ENCODE measurements around the gene SORBS2.
"Not testable (repeated sequence)": the region's sequence is repeated elsewhere in the genome, so short reads cannot be mapped to it uniquely, and the experiment has no call there.

The SORBS2 gene

DNA sequence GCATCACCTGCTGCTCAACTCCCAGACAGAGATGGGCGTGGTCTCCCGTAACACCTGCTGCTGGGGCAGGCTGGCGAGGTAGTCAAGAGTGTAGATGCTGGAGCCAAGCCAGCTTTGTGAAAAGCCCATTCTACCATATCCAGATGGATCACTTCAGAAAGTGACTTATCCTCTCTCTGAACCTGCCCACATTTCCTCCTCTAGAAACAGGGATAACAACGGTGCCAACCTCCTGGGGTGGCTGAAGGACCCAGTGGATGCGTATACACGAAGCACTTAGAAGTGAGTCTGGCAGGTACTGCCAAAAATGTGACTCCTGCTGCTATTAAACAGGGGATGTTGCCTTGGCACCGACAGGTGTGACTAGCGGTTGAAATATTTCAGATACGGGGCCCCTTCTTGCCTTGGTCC, 95.8 kb downstream of the SORBS2 start:
- no peak for TF ChIP-seq ZFX (IDR thresholded peaks at IDR 0.05; ENCODE audit: borderline replicate concordance)
- TF ChIP-seq, protein P1, sequence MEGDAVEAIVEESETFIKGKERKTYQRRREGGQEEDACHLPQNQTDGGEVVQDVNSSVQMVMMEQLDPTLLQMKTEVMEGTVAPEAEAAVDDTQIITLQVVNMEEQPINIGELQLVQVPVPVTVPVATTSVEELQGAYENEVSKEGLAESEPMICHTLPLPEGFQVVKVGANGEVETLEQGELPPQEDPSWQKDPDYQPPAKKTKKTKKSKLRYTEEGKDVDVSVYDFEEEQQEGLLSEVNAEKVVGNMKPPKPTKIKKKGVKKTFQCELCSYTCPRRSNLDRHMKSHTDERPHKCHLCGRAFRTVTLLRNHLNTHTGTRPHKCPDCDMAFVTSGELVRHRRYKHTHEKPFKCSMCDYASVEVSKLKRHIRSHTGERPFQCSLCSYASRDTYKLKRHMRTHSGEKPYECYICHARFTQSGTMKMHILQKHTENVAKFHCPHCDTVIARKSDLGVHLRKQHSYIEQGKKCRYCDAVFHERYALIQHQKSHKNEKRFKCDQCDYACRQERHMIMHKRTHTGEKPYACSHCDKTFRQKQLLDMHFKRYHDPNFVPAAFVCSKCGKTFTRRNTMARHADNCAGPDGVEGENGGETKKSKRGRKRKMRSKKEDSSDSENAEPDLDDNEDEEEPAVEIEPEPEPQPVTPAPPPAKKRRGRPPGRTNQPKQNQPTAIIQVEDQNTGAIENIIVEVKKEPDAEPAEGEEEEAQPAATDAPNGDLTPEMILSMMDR (IDR thresholded peaks at IDR 0.05) = no peak
- H3K27ac ChIP-seq = no peak overlapping the region

DNA sequence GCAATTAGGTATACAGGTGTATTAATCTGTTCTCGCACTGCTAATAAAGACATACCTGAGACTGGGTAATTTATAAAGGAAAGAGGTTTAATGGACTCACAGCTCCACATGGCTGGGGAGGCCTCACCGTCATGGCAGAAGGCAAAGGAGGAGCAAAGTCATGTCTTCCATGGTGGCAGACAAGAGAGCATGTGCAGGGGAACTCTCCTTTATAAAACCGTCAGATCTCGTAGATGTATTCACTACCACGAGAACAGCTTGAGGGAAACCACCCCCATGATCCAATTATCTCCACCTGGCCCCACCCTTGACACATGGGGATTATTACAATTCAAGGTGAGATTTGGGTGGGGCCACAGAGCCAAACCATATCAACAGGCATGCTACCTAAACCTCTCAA, 97.5 kb downstream of the SORBS2 start:
- H3K27ac ChIP-seq = not testable (repeated sequence)

DNA sequence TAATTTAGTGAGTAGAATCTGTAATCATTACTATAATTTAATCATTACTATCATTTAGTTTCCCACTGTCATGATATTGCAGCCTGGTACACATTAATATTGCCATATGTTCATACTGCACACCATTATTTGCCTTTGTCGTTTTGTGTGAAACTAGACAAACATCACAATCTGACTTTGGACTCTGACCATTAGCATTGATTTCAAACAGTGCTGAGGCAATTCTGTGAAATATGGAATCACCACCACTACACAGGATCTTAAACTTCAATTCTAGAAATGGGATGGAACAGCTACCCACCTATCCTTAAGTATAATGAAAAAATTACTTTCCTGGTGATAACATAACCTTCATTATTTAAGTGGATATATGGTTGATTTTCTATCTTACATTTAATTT, 98.3 kb downstream of the SORBS2 start:
- no peak for TF ChIP-seq ZFX (IDR thresholded peaks at IDR 0.05; ENCODE audit: borderline replicate concordance)
- TF ChIP-seq, protein P1 (IDR thresholded peaks at IDR 0.05) = no peak
- no peak overlapping the region for H3K27ac ChIP-seq

GRCh38 chr4:185713272-185713671, 98.7 kb downstream of the SORBS2 start:
- TF ChIP-seq, protein P1 (IDR thresholded peaks at IDR 0.05) = no peak
- no peak for TF ChIP-seq ZFX (IDR thresholded peaks at IDR 0.05; ENCODE audit: borderline replicate concordance)

DNA sequence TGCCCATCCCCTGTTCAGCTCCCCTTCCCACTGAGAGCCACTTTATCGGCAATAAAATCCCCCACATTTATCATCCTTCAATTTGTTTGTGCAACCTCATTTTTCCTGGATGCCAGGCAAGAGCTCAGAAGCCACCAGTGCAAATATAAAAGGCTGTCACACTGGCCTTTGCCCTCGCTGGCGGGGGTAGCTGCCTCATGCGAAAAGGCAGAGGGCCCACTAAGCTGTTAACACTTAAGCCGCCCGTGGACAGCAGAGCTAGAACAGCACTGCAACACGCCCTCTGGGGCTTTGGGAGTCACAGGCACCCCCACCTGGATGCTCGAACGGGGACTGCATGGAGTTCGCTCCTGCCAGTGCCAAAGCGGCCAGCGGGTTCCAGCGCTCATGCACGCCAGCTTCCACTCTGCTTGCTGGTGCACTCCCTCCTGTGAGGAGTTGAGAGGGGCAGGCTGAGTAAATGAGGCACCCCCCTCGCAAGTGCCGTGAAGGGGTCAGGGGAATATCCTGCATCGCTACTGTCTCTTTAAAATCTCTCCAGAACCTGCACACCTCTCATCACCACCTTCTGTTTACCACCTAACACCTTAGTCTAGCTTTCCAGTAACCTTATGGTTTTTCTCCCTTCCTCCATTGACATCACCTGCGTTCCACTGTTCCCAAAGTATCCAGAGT, 99.5 kb downstream of the SORBS2 start:
- H3K27ac ChIP-seq = no peak overlapping the region
- TF ChIP-seq, protein P1 (IDR thresholded peaks at IDR 0.05) = no peak
- no peak for TF ChIP-seq ZFX (IDR thresholded peaks at IDR 0.05; ENCODE audit: borderline replicate concordance)

More at GRCh38 chr4:185713272-185713671, 98.7 kb downstream of the SORBS2 start:
- H3K27ac ChIP-seq = no peak overlapping the region

- TF ChIP-seq, protein P1 (IDR thresholded peaks at IDR 0.05) = no peak
- TF ChIP-seq ZFX (IDR thresholded peaks at IDR 0.05; ENCODE audit: borderline replicate concordance) = no peak
- no peak overlapping the region for H3K27ac ChIP-seq
These were observed 100.3 kb downstream of the SORBS2 start for GRCh38 chr4:185711726-185712125.

DNA sequence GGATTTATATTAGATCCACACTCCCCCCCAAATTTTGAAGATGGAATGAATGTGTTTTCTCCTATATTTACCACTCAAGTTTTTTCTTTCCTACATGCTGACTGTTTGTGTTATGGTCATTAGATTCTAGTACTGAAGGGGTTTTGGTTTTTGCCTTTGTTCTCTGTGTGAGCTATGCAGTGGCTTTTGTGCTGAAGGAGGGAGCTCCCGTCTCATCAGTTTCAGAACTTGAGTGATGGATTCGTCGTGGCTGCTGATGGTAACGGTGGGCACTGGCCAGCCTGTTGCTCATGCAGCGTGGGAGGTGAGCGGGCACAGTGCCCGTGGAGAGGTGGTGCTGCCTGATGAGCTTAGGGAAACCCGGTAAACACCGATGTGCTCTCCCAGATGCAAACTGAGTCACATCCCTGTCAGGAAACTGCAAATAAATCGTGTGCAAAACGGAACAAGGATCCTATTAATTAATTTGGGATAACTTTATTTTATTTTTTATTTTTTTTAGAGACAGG, 101.5 kb downstream of the SORBS2 start:
- TF ChIP-seq ZFX (IDR thresholded peaks at IDR 0.05; ENCODE audit: borderline replicate concordance) = no peak
- TF ChIP-seq, protein P1 (IDR thresholded peaks at IDR 0.05) = no peak

More for the DNA sequence above, 101.5 kb downstream of the SORBS2 start:
- no peak overlapping the region for H3K27ac ChIP-seq
